ENCODE results near the gene PPP1R14C. TPM values are rescaled to one million over a fixed set of nuclear protein-coding genes. Genes with fewer than 3 reads are reported as not detected.

The PPP1R14C gene
- total RNA-seq, 1 experiment from 2014 or later: 12.1 TPM

- H3K4me1 ChIP-seq (replicated peaks; ENCODE audit: insufficient read depth): peaks cover 10% of the 10 kb centered on the region
- no peaks in the 10 kb centered on the region for H3K9me2 ChIP-seq (ENCODE audit: insufficient read depth)
- H3K4me2 ChIP-seq: no peak overlapping the region
- no peaks in the 10 kb centered on the region for H4K20me1 ChIP-seq (ENCODE audit: insufficient read depth)
- POLR2A ChIA-PET (ENCODE audit: unreplicated experiment): no interaction called here
- H3K27ac ChIP-seq: no peak overlapping the region
- no peak overlapping the region for H3K4me3 ChIP-seq
- DNase-seq: no peak
- no peak overlapping the region for H2AFZ ChIP-seq
- peaks cover 15% of the 10 kb centered on the region; the same call in 1 of the 2 replicates for H3F3A ChIP-seq (ENCODE audit: insufficient read depth, low read depth)
- no TSS peak for BruUV-seq (replicated peaks)
- H3K9me3 ChIP-seq (ENCODE audit: insufficient read depth, low read depth): no peaks in the 10 kb centered on the region
- intact Hi-C loops (cut with micrococcal nuclease; ENCODE audit: unreplicated experiment): no loop called here
- H3K79me2 ChIP-seq (ENCODE audit: low read depth): no peaks in the 10 kb centered on the region; the same call in 1 of the 2 replicates
- CTCF ChIA-PET: no interaction called here
- no peaks in the 10 kb centered on the region for H3K36me3 ChIP-seq (ENCODE audit: low read depth)
- no peak for TF ChIP-seq EZH2 (IDR thresholded peaks at IDR 0.05; ENCODE audit: low read depth)
- no peak for TF ChIP-seq CTCF (conservative IDR thresholded peaks at IDR 0.05)
- no peaks in the 10 kb centered on the region for H3K27me3 ChIP-seq (ENCODE audit: insufficient read depth, low read depth)
Measured at GRCh38 chr6:150167479-150167873, 24.6 kb downstream of the PPP1R14C start.

GRCh38 chr6:150169181-150169580 is 26.3 kb downstream of the PPP1R14C start:
- CTCF ChIA-PET: no interaction called here
- no TSS peak for BruUV-seq (replicated peaks)
- no peaks in the 10 kb centered on the region for H3K36me3 ChIP-seq (ENCODE audit: low read depth)
- no peaks in the 10 kb centered on the region for H3K27me3 ChIP-seq (ENCODE audit: insufficient read depth, low read depth)
- H4K20me1 ChIP-seq (ENCODE audit: insufficient read depth): no peaks in the 10 kb centered on the region
- intact Hi-C loops (cut with micrococcal nuclease; ENCODE audit: unreplicated experiment): no loop called here
- no peaks in the 10 kb centered on the region for H3K9me3 ChIP-seq (ENCODE audit: insufficient read depth, low read depth)
- no peak overlapping the region for H3K4me3 ChIP-seq
- POLR2A ChIA-PET (ENCODE audit: unreplicated experiment): no interaction called here
- DNase-seq: no peak
- peaks cover 15% of the 10 kb centered on the region; the same call in 1 of the 2 replicates for H3F3A ChIP-seq (ENCODE audit: insufficient read depth, low read depth)
- no peaks in the 10 kb centered on the region for H3K9me2 ChIP-seq (ENCODE audit: insufficient read depth)
- peaks cover 10% of the 10 kb centered on the region for H3K4me1 ChIP-seq (replicated peaks; ENCODE audit: insufficient read depth)
- H3K79me2 ChIP-seq (ENCODE audit: low read depth): no peaks in the 10 kb centered on the region; the same call in 1 of the 2 replicates
- no peak overlapping the region for H3K27ac ChIP-seq
- H3K4me2 ChIP-seq: no peak overlapping the region
- no peak for TF ChIP-seq EZH2 (IDR thresholded peaks at IDR 0.05; ENCODE audit: low read depth)
- TF ChIP-seq CTCF (conservative IDR thresholded peaks at IDR 0.05): no peak
- no peak overlapping the region for H2AFZ ChIP-seq

- H3F3A ChIP-seq (ENCODE audit: insufficient read depth, low read depth): peaks cover 16% of the 10 kb centered on the region; the same call in 1 of the 2 replicates
- no peaks in the 10 kb centered on the region for H4K20me1 ChIP-seq (ENCODE audit: insufficient read depth)
- no peak for TF ChIP-seq CTCF (conservative IDR thresholded peaks at IDR 0.05)
- no peak for TF ChIP-seq EZH2 (IDR thresholded peaks at IDR 0.05; ENCODE audit: low read depth)
- H2AFZ ChIP-seq: no peak overlapping the region
- no peaks in the 10 kb centered on the region for H3K9me2 ChIP-seq (ENCODE audit: insufficient read depth)
- H3K27me3 ChIP-seq (ENCODE audit: insufficient read depth, low read depth): no peaks in the 10 kb centered on the region
- ChIA-PET POLR2A (ENCODE audit: unreplicated experiment) (no interaction called here), CTCF (no interaction called here)
- peaks cover 10% of the 10 kb centered on the region for H3K4me1 ChIP-seq (replicated peaks; ENCODE audit: insufficient read depth)
- H3K4me2 ChIP-seq: no peak overlapping the region
- H3K9me3 ChIP-seq (ENCODE audit: insufficient read depth, low read depth): no peaks in the 10 kb centered on the region
- H3K36me3 ChIP-seq (ENCODE audit: low read depth): no peaks in the 10 kb centered on the region
- peak in 1 of 2 experiments; percentile 57 for DNase-seq
- BruUV-seq (replicated peaks): no TSS peak
- intact Hi-C loops (cut with micrococcal nuclease; ENCODE audit: unreplicated experiment): no loop called here
- H3K79me2 ChIP-seq (ENCODE audit: low read depth): no peaks in the 10 kb centered on the region; the same call in 1 of the 2 replicates
- H3K27ac ChIP-seq: no peak overlapping the region
- no peak overlapping the region for H3K4me3 ChIP-seq
Measured at GRCh38 chr6:150169609-150170008, 26.8 kb downstream of the PPP1R14C start.

All from PC-9 (cell line).